ENCODE results near the gene UNCX. TPM values are rescaled to one million over a fixed set of nuclear protein-coding genes. Genes with fewer than 3 reads are reported as not detected.

Gene UNCX
- total and polyA plus RNA-seq, 2 of the 8 experiments (the other 6 are each of a cell fraction or from before 2014, with no cell fraction given): not detected

- TF ChIP-seq CHD7 (IDR thresholded peaks at IDR 0.05; ENCODE audit: insufficient replicate concordance, low read length): no peak
- TF ChIP-seq SIX5 (IDR thresholded peaks at IDR 0.05; ENCODE audit: low read depth, low read length): no peak
- TF ChIP-seq POLR2A (IDR thresholded peaks at IDR 0.05; ENCODE audit: control extremely low read depth in 1 of 2, low read depth in 2 of 2, low read length in 2 of 2): no peak
- no peak for TF ChIP-seq SRF (IDR thresholded peaks at IDR 0.05; ENCODE audit: low read depth, low read length)
- no peak for TF ChIP-seq EGR1 (IDR thresholded peaks at IDR 0.05; ENCODE audit: borderline replicate concordance, low read depth, low read length)
- no peak for TF ChIP-seq RBBP5 (IDR thresholded peaks at IDR 0.05; ENCODE audit: borderline replicate concordance, low read depth, low read length)
- no peak for TF ChIP-seq SP4 (IDR thresholded peaks at IDR 0.05; ENCODE audit: low read length)
- TF ChIP-seq TEAD4 (IDR thresholded peaks at IDR 0.05; ENCODE audit: low read depth, low read length): no peak
- TF ChIP-seq HDAC2 (IDR thresholded peaks at IDR 0.05; ENCODE audit: borderline replicate concordance in 1 of 2, low read depth in 2 of 2, low read length in 2 of 2): no peak
- no peak for TF ChIP-seq CEBPB (IDR thresholded peaks at IDR 0.05; ENCODE audit: low read depth, low read length)
- TF ChIP-seq EZH2 (IDR thresholded peaks at IDR 0.05; ENCODE audit: low read depth, low read length, severe bottlenecking): no peak
- TF ChIP-seq EP300 (IDR thresholded peaks at IDR 0.05; ENCODE audit: borderline replicate concordance in 1 of 2, low read depth in 2 of 2, low read length in 2 of 2): no peak
Observed at GRCh38 chr7:1192171-1192676, 40.4 kb upstream of the UNCX start (continued).
